Measurements from ENCODE around the gene FAM13A. TPM values are rescaled to one million over a fixed set of nuclear protein-coding genes. Genes with fewer than 3 reads are reported as not detected.
A peak's percentile ranks its signal among the peaks of the same experiment; 100 is the strongest.
"Not testable (repeated sequence)": the region's sequence is repeated elsewhere in the genome, so short reads cannot be mapped to it uniquely, and the experiment has no call there.

The FAM13A gene
- 7.6 TPM for polyA plus RNA-seq (2013, experiment 1 of 2; ENCODE audit: insufficient read length)
- 8.3 TPM for polyA plus RNA-seq (2013, experiment 2 of 2; ENCODE audit: insufficient read length)

DNA sequence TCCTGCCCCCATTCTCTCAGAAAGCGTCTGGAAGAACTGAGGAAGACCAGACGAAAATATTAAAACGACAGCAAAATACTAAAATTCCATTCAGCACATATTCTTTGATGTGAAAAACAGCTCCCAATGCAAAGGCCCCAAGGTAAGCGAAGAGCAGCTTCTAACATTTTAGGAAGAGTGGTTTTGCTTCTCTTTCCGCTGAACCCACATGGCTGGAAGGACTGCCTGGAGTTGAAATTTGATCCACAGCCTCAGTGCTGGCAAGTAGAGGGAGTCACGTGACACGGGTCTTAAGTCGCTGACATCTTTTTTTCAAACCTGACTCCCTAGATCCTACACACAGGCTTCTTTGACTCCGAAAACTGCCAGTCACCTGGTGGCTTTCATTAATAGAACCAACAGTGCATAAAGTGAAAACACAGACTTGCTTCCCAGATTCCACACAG lies at the start of gene FAM13A:
Gene FAM13A, minus strand, starts transcription at position 233 of the 446 bp plus-strand sequence. Its CDS starts 221 bp downstream, at position 12.
- peak; percentile 94 for DNase-seq

DNA sequence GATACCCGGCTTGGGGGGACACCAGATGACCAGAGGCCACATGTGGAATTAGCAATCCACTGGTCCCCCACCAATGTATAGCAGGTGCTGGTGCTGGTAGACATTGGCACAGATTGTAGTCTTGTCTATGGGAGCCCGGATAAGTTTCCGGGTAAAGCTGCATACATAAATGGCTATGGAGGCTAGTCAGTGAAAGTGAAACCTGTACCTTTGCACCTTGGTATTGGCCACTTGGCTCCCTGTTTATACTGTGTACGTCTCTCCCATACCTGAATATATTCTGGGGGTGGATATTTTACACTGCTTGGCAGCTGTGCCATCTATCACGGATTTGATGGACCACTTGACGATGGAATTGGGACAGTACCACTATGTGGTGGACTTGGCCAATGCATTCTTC lies 48.7 kb upstream of the FAM13A start:
- DNase-seq, result no peak

DNA sequence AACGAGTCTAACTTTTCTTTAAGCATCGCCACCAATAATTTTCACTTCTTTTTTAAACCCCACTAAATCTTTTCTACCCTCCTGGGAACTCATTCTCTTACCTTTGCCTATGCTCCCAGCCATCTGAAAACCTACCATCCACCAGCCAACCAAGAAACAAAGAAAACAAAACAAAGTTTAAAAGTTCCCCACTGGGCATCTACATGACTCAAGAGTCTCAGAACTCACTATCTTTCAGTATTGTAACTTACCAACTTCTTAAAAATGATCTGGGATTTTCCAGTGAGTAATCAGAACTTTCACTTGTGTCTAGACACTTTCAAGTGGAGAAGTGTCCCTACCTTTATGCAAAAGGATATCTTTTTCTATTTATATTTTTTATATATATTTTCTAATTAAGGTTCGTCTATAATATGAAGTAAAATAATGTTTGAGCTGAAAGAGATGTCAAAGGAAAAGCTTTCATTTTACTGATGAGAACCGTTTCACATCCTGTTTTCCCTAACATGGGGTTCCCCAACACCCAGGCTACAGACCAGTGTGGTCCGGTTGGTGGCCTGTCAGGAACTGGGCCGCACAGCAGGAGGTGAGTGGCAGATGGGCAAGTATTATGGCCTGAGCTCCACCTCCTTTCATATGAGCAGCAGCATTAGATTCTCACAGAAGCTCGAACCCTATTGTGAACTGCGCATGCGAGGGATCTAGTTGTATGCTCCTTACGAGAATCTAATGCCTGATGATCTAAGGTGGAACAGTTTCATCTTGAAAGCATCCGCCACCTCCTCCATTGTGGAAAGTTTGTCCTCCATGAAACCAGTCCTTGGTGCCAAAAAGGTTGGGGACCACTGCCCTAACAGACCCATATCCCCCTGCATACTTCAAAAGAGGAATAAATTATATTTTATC lies 44.5 kb upstream of the FAM13A start:
- DNase-seq, result no peak

DNA sequence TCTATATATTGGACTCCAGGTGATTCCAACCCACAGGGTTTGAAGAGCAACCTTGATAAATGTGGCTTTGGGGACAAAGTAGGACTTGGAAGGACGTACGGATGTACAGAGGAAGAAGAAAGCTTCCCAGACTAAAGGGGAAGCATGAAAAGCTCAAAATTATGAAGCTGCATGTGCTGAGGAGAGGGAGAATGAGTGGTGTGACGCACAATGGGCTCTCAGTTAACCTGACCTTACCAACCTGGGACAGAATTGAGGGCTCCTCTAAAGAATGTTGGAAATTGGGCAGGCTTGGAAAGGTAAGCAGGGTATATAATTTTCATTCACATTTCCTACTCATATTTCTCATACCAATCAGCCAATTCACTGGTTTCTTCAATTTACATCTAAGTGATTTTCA lies 43.9 kb upstream of the FAM13A start:
- DNase-seq, result no peak

DNA sequence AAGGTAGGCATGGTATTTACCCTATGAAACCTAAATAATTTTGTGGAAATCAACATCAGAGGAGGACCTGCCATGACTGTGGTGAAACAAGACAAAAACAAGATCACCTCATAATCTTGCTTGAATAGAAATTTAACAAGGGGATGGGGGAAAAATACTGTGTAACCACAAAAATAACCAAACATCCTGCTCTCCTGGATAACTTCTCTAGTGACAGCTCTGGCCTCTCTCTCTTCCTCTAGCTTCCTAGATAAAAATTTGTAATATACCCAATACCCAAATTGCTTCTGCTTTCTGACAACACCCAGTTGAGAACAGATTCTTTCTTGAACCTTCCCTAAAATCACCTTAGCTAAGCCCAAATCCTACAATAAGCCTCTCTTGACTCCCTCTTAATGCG lies 42.5 kb upstream of the FAM13A start:
- DNase-seq, result no peak

DNA sequence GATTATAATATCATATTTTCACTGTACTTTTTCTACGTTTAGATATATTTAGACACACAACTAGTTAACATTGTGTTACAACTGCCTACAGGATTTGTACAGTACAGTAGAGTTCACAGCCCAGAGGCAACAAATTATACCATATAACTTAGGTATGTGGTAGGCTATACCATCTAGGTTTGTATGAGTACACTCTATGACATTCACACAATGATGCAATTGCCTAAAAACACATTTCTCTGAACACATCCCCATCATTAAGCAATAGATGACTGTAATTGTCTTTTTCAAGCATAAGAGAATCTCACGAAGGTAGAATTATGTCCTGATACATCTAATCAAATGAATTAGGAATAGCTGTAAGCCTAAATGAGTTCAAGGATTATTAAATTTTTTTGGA lies 42.0 kb upstream of the FAM13A start:
- DNase-seq, result no peak

DNA sequence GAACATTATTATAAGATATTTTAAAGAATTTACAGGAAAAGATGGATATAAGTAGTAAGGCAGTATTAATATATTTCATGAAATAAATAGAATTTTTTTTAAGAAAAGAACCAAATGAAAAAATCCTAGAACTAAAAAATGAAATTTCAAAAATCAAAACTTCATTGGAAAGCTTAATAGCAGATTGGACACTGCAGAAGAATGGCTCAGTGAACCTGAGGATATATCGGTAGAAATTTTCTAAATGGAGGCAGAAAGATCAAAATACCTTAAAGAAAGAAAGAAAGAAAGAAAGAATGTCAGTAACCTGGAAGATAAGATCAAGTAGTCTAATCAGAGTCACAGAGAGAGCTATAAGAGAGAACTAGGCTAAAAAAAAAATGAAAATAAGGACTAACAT lies 21.3 kb upstream of the FAM13A start:
- no peak for DNase-seq

DNA sequence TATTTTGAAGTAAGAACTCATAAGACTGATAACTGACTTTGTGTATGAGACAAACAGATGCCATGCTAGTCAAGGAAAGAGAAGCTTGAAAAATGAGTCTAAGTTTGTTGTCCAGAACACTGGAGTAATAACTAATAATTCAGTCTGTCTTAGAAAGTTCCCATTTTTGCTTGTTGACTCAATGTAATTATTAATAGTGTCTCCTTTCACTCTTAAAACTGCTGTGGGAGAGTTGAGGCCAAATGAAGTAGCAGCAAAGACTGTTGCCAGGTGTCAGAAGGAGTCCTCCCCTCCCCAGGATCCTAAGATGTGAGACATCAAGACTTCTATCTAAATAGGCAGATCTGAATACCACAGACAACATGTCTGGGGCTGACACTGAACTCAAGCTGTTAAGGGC lies 20.8 kb upstream of the FAM13A start:
- no peak for DNase-seq

DNA sequence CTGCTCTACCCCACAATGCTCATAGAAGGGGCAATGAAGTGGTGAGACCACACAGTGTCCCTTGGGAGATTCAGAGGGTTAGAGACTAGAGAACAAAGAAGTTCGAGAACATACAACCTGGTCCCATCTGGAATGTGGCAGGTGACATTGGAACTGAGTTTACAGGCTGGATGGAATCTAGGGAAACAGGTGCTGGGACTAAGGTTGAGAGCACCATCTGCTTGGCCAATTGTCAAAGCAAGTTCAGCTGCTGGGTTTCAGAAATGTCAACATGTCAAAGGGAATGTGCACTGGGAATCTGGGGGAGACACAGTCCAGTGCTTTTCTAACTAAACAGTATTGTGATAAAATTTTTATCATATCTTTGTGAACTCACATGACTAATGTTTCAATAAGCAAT lies 15.9 kb upstream of the FAM13A start:
- no peak for DNase-seq

DNA sequence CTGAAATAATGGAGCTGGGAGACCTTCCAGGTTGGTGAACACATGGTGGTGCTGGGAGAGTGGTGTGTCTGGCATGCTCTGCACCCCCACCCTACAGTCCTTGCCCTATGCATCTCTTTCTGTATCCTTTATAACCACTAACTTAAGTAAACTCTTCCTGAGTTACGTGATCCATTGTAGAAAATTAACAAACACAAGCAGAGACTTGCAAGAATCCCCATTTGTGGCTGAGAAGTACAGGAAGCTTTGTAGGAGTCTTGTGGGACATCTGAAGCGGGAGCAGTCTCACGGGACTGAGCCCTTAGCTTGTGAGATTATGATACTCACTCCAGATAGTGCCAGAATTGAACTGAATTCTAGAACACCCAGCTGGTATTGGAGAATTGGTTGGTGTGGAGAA lies 14.3 kb upstream of the FAM13A start:
- no peak for DNase-seq

DNA sequence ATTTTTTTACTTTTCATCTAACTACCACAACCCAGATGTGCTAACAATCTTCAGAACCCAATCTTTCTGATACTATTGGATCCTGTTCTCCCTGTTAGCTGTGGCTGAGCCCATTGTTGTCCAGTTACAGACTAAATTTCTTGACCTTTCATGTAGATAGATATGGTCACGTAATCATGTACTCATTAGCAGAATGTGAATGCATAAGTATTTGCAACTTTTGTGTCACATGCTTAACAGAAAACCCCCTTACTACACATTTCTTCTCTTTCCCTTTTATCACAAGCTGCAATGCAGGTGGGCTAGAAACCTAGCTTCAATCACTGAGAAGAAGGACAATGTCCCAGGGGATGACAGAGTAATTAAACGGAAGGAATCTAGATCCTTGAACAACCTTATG lies 13.1 kb upstream of the FAM13A start:
- no peak for DNase-seq

DNA sequence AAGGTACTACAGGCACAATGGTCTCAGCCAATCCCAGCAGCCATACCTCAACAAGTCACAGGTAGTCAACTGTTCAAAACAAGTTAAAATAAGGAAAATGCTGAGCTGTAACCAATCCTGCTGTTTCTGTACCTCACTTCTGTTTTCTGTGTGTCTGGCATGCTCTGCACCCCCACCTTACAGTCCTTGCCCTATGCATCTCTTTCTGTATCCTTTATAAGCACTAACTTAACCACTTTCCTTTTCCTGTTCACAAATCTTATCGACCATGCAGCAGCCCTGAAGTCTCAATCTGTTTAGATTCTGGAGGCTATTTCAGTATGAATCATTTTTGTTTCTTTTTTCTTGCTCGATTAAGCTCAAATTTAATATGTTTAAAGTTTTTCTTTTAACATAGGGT lies 12.5 kb upstream of the FAM13A start:
- no peak for DNase-seq

DNA sequence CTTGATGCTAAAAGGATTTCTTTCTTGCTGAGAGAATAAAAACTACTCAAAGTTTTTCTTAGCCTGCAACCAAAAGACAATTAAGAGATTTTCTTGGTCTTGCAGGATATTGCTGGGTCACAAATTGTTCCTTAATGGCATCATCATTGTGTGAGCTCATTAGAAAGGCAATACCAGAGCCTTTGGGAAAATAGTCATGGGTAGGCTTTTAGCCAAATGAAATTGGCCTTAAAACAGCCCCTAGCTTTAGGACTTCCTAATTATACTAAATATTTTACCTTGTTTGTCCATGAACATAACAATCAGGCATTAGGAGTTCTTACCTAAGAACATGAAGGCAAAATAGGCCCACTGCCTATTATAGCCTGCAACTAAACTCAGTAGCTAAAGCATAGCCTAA lies 10.4 kb upstream of the FAM13A start:
- DNase-seq, result peak; percentile 40

DNA sequence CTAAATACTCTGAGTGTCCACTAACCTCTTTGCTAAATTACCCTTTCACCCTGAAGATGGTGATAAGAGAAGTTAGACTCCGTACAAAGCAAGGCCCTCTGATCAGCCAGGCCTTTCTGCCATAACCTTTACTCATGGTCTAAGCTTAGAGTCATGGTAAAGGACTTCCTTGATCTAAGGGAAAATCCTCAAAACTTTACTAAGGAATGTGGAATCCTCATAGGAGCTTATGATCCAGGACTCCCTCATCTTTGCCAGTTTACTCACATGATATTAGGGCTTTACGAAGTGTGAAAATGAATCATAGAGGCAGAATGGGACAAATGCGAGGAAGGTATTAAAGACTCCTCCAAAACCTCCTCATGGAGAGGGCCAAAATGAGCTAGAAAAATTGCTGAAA lies 7.9 kb upstream of the FAM13A start:
- peak; percentile 33 for DNase-seq

DNA sequence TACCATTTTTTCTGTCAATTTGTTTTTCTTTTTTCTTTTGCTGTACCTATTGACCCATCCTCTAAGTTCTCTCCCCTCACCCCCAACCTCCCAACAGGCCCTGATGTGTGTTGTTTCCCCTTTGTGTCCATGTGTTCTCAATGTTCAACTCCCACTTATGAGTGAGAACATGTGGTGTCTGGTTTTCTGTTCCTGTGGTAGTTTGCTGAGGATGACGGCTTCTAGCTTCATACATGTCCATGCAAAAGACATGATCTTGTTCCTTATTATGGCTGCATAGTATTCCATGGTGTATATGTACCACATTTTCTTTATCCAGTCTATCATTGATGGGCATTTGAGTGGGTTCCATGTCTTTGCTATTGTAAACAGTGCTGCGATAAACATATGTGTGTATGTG lies 859 bp upstream of the FAM13A start:
- DNase-seq, result not testable (repeated sequence)

DNA sequence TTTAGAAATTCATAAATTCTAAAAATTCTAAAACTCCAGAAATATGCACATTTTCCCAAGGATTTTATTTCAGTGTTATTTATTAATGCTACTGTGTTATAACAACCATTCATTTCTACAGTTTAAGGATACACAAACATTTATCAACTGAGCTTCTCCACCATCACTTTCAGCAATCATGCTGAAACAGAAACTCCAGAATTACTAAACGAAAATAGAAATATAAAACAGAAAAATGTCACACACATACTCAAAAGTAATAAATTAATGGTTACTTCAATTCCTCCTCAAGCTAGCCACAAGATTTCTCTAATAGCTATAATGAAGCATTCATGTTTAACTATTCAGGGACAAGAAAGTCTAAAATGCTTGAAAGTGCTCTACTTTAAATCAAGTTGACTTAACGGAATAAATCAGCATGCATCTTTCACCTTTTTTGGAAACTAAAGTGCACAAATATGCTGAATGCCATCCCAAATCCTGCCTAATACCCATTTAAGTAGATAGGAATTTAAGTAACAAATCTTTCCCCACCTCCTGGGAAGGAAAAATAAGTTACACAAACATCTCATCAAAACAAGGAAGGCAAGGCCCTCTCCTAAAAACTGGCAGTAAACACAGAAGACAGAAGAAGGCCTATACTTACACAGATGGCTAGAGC lies 563 bp downstream of the FAM13A start:
- DNase-seq, result no peak

DNA sequence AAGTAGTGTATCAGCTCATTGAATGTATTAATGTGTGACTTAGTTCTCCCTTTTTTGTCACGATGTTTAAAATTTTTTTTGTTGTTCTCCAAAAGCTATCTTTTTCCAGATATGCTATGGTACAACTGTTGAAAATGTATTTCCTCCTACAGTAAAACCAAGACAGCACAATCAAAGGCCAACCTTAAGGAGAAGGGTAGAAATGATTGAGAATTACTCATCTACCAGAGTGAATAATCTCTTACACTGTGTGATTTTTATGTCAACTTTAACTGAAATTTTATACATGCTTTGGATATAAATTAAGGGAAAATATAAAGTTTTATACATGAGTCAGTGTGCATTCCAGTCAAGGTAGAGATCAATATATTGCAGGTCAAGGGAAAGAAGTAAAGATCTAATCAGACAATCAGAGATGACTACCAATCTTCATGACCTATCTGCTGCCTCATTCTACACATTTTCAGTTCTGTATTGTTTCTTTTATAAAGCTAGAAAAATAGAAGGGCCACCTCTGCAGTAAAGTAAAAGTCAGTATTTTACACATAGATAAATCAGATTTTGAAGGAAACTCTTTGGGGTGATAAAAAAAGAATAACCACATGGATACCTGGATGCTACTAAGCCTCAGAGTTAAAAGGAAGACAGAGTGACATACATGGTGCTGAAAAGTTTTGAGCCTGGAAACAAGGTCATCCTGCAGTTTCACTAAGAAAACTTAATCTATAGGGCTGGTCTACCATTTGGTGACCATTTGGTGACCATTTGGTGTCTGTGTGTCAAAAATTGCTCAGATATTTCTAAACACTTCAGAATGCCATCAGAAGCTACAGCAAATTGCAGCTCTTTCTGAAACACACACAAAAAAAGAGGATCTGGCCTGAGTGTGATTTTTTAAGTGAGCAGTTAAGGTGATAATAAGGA lies 1.6 kb downstream of the FAM13A start:
- no peak for DNase-seq

DNA sequence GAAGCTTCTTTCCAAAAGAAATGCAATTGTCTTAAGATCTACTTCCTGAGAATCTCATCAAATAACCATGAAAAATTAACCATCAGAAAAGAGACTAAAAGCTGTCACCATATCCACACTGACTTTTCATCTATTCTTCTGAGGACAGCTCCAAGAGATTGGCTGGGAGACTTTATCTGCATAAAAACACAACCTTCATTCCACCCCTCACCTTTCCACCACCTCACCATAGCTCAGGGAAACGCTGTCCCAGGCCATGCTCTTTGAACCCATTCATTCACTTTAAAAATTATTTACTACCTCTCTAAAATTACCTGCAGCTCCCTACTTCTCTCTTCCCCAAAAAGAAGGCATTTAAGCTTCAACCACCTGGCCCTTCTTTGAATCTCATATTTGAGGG lies 2.4 kb downstream of the FAM13A start:
- DNase-seq, result no peak

DNA sequence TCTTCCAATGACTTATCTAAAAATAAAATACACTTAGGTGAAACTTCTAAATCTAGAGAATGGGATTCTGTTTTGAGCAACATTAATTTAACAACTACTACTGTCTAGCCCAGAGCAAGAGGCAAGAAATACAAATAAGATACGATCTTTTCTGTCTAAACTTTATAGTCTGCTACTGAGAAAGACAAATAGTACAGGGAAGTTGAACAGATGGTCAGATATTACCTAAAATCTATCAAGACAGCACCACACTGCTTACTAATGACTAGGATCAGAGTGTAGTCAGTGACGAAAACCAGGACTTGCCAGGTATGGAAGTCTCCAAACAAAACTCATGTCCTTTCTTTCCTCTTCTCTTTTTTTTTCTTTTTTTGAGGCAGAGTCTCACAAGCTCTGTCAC lies 7.1 kb downstream of the FAM13A start:
- DNase-seq, result no peak

DNA sequence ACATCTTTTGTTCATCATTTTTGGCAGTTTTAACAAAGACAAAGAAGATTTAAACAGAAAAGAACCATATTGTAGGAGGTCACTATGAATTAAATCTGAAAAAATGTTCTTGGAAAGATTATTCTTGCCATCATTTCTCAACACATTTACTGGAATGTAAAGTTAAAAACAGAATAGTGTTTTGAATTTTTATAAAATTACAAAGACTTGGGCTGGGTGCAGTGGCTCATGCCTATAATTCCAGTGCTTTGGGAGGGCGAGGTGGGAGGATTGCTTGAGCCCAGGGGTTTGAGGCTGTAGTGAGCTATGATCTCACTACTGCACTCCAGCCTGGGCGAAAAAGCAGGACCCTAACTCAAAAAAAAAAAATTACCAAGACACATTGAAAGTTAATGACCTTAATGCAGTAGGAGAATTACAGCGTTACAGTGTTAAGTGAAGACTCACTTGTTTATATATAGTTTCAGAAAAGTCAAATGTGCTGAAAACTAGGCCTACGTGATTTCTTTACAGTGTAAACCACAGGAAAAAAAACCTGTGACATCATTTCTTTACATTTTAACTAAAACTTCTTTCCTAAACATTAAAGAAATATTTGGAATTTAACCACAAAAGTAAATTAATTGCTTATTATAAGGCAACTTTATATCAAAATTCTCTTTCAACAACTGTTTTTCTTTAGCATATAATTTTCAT lies 7.9 kb downstream of the FAM13A start:
- DNase-seq, result no peak

DNA sequence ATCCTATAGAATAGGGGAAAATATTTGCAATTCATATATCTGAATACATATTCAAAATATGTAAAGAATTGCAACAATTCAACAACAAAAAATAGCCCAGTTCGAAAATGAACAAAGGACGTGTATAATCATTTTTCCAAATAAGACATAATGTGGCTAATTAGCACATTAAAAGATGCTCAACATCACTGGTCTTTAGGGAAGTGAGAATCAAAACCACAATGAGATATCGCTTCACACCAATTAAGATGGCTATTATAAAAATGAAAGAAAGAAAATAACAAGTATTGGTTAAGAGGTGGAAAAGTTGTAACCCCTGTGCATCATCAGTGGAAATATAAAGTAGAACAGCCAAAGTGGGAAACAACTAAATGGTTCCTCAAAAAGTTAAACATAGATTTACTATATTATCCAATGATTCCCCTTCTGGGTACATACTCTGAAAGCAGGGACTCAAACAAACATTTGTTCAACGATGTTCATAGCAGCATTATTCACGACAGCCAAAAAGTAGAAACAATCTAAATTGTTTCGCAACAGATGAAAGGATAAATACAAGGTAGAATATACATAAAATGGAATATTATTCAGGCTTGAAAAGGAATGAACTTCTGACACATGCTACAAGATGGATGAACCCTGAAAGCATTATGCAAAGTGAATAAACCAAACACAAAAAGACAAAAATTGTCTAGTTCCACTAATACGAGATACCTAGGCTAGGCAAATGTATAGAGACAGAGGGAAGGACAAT lies 12.7 kb downstream of the FAM13A start:
- DNase-seq, result no peak
